ENCODE results near the gene TSHZ2. TPM values are rescaled to one million over a fixed set of nuclear protein-coding genes. Genes with fewer than 3 reads are reported as not detected.

Gene TSHZ2
- total and polyA plus RNA-seq, 2 experiments from 2014 or later = 1.1 to 5.2 TPM

- no peaks in the 10 kb centered on the region for H3K27me3 ChIP-seq
- H3K4me2 ChIP-seq = no peak overlapping the region
These were observed 70.4 kb downstream of the TSHZ2 start for GRCh38 chr20:53042521-53042920.

GRCh38 chr20:53044296-53044695 lies 72.1 kb downstream of the TSHZ2 start:
- WGBS (ENCODE audit: low lambda C conversion rate, missing lambda C conversion rate) = 95% methylated on average over 5 of the region's 5 CpGs
- no peaks in the 10 kb centered on the region for H3K79me2 ChIP-seq
- no peak for DNase-seq (ENCODE audit: low spot score)

More at GRCh38 chr20:53042521-53042920, 70.4 kb downstream of the TSHZ2 start:
- TF ChIP-seq EZH2phosphoT487 (IDR thresholded peaks at IDR 0.05; ENCODE audit: low read depth, severe bottlenecking, unreplicated experiment) = no peak
- TF ChIP-seq EZH2 (IDR thresholded peaks at IDR 0.05; ENCODE audit: borderline replicate concordance) = no peak
- TF ChIP-seq CTCF (IDR thresholded peaks at IDR 0.05; ENCODE audit: poor library complexity) = no peak
- Histone ChIP-seq H3K4me3 (no peak overlapping the region), H3K27ac (no peak overlapping the region), H3K9me3 (ENCODE audit: low read depth) (no peaks in the 10 kb centered on the region), H3K36me3 (replicated peaks; ENCODE audit: insufficient read depth, low read depth) (no peaks in the 10 kb centered on the region), H3K4me1 (ENCODE audit: insufficient read depth) (peaks cover 3% of the 10 kb centered on the region), H3K79me2 (no peaks in the 10 kb centered on the region), H2AFZ (no peak overlapping the region), H3K9me2 (replicated peaks; ENCODE audit: insufficient read depth) (no peaks in the 10 kb centered on the region), H4K20me1 (ENCODE audit: insufficient read depth, poor library complexity, severe bottlenecking) (no peaks in the 10 kb centered on the region)
- WGBS (ENCODE audit: low lambda C conversion rate, missing lambda C conversion rate) = 75% methylated on average over 3 of the region's 3 CpGs
- DNase-seq (ENCODE audit: low spot score) = no peak

GRCh38 chr20:53045941-53046340 lies 73.8 kb downstream of the TSHZ2 start:
- no peak overlapping the region for H3K4me2 ChIP-seq
- 57% methylated on average over 7 of the region's 7 CpGs for WGBS (ENCODE audit: low lambda C conversion rate, missing lambda C conversion rate)
- no peak overlapping the region for H3K4me3 ChIP-seq
- no peaks in the 10 kb centered on the region for H3K27me3 ChIP-seq
- no peaks in the 10 kb centered on the region for H4K20me1 ChIP-seq (ENCODE audit: insufficient read depth, poor library complexity, severe bottlenecking)
- H3K9me2 ChIP-seq (replicated peaks; ENCODE audit: insufficient read depth) = no peaks in the 10 kb centered on the region
- H3K4me1 ChIP-seq (ENCODE audit: insufficient read depth) = peaks cover 3% of the 10 kb centered on the region
- H3K36me3 ChIP-seq (replicated peaks; ENCODE audit: insufficient read depth, low read depth) = no peaks in the 10 kb centered on the region
- peak overlapping the region; percentile 20 for H3K27ac ChIP-seq
- TF ChIP-seq EZH2phosphoT487 (IDR thresholded peaks at IDR 0.05; ENCODE audit: low read depth, severe bottlenecking, unreplicated experiment) = no peak
- no peak for TF ChIP-seq CTCF (IDR thresholded peaks at IDR 0.05; ENCODE audit: poor library complexity)
- TF ChIP-seq EZH2 (IDR thresholded peaks at IDR 0.05; ENCODE audit: borderline replicate concordance) = no peak
- no peaks in the 10 kb centered on the region for H3K79me2 ChIP-seq
- no peaks in the 10 kb centered on the region for H3K9me3 ChIP-seq (ENCODE audit: low read depth)
- H2AFZ ChIP-seq = no peak overlapping the region
- DNase-seq (ENCODE audit: low spot score) = peak; percentile 12

More at GRCh38 chr20:53044296-53044695, 72.1 kb downstream of the TSHZ2 start:
- Histone ChIP-seq H3K27ac (no peak overlapping the region), H4K20me1 (ENCODE audit: insufficient read depth, poor library complexity, severe bottlenecking) (no peaks in the 10 kb centered on the region), H3K36me3 (replicated peaks; ENCODE audit: insufficient read depth, low read depth) (no peaks in the 10 kb centered on the region), H3K4me3 (no peak overlapping the region), H3K4me1 (ENCODE audit: insufficient read depth) (peaks cover 3% of the 10 kb centered on the region), H3K4me2 (no peak overlapping the region), H2AFZ (no peak overlapping the region), H3K27me3 (no peaks in the 10 kb centered on the region), H3K9me3 (ENCODE audit: low read depth) (no peaks in the 10 kb centered on the region), H3K9me2 (replicated peaks; ENCODE audit: insufficient read depth) (no peaks in the 10 kb centered on the region)
- TF ChIP-seq EZH2 (IDR thresholded peaks at IDR 0.05; ENCODE audit: borderline replicate concordance) (no peak), CTCF (IDR thresholded peaks at IDR 0.05; ENCODE audit: poor library complexity) (no peak), EZH2phosphoT487 (IDR thresholded peaks at IDR 0.05; ENCODE audit: low read depth, severe bottlenecking, unreplicated experiment) (no peak)

- no peak overlapping the region for H3K4me2 ChIP-seq
- WGBS (ENCODE audit: low lambda C conversion rate, missing lambda C conversion rate) = 98% methylated on average over 2 of the region's 2 CpGs
- no peaks in the 10 kb centered on the region for H3K79me2 ChIP-seq
- H3K36me3 ChIP-seq (replicated peaks; ENCODE audit: insufficient read depth, low read depth) = no peaks in the 10 kb centered on the region
- no peak for DNase-seq (ENCODE audit: low spot score)
- H3K27ac ChIP-seq = no peak overlapping the region
- H3K4me1 ChIP-seq (ENCODE audit: insufficient read depth) = peaks cover 3% of the 10 kb centered on the region
- H3K4me3 ChIP-seq = no peak overlapping the region
- H3K9me3 ChIP-seq (ENCODE audit: low read depth) = no peaks in the 10 kb centered on the region
- TF ChIP-seq EZH2phosphoT487 (IDR thresholded peaks at IDR 0.05; ENCODE audit: low read depth, severe bottlenecking, unreplicated experiment) (no peak), CTCF (IDR thresholded peaks at IDR 0.05; ENCODE audit: poor library complexity) (no peak), EZH2 (IDR thresholded peaks at IDR 0.05; ENCODE audit: borderline replicate concordance) (no peak)
- H3K9me2 ChIP-seq (replicated peaks; ENCODE audit: insufficient read depth) = no peaks in the 10 kb centered on the region
- H2AFZ ChIP-seq = no peak overlapping the region
- no peaks in the 10 kb centered on the region for H4K20me1 ChIP-seq (ENCODE audit: insufficient read depth, poor library complexity, severe bottlenecking)
- no peaks in the 10 kb centered on the region for H3K27me3 ChIP-seq
These were observed 75.0 kb downstream of the TSHZ2 start for GRCh38 chr20:53047203-53047602.
